GM21619 (cell line): Measurements from ENCODE around the gene LSM14B.
A peak's percentile ranks its signal among the peaks of the same experiment; 100 is the strongest.

Experiments used
- ATAC-seq: cut with Tn5 transposase; IDR thresholded peaks from one replicate; pipeline ENCODE4 v1.9.1; 2021; ENCODE audit not compliant: unreplicated experiment

LSM14B gene

DNA sequence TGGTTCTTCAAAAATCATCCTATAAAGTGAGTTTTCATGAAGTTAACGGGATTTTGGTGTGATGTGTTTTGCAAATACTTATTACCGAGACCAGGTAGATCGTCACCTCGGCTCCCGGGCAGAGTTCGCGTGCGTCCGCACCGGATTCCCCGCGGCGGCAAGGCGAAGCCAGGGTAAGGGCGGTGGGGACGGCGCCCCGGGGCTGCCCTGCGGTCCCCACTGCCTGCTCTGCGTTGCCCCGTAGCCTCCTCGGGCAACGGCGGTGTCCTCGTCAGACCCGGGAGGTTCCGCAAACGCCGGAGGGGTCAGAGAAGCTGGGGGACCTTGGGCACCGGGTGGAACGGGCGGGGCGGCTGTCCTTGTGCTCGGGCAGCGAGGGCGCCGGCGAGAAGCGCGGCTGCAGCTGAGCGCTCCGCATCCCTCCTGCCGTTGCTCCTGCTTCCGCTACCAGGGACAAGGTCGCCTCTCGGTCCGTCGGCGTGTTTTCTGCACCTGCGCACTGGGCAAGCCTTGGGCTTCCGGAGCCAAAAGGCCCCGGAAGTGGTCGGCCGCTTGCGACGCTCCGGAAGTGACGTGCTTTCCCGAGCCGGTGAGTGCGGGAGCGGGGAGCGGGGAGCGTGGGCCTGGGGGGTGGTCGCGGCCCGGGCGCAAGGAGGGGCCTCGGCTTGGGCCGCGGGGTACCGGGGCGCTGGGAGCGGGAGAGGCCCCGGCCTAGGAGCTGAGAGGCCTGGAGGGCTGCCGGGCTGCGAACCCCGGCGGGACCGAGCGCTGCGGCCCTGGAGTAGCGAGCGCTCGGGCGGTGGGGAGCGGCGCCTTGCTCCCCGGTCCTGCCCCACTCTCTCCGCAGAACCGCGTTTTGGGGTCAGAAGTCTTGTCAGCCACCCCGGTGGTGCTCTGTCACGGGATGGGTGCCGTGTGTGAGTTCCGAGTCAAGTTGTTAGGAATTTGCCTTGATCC, 60.5 kb downstream of the LSM14B start, which contains the start of gene MTG2:
Gene MTG2, plus strand, starts transcription at position 560 of the 957 bp plus-strand sequence. CDS start 10,393 bp downstream, outside the sequence.
- peak; percentile 93 for ATAC-seq

DNA sequence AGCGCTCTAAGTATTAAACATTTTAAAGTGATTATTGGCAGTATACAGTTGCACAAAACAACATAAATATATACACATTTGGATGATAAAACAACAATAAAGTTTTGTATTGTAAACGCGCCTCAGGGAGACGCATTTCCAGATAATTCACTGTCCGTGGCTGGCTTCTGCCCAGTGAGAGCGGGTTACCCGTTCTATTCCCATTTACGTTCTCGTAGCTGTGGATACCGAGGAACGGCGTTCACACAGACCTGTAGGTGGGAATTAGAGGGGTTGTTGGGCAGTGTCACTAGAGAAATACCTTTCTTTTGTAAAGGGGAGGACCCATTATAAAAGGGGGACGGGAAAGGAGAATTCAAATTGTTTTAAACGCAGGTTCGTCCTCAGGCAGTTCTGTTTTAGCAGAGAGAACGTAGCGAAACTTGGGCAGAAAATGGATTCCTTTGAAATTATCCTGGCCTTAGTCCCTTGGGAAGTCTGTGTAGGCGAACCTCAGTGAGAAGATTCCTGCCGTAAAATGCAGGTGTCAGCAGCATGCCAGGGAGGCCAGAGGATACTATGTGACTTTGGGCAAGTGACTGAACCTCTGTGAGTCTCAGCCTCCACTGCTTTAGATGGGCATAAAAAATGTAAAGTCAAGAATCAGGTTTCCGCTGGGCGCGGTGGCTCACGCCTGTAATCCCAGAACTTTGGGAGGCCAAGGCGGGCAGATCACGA, 61.3 kb downstream of the LSM14B start:
- no peak for ATAC-seq
